HUES6 (cell line): Measurements from ENCODE around the gene LHB.
"Not testable (repeated sequence)": the region's sequence is repeated elsewhere in the genome, so short reads cannot be mapped to it uniquely, and the experiment has no call there.

ENCODE experiments used
- H3K27ac ChIP-seq: 2 replicates; pipeline ENCODE4 v1.7.0; 2013; ENCODE audit warnings: low read depth, mild to moderate bottlenecking, low read length, inconsistent platforms
- H3K27me3 ChIP-seq: 2 replicates; pipeline ENCODE4 v1.6.1; 2013; ENCODE audit warnings: low read length; ENCODE audit not compliant: control insufficient read depth, insufficient read depth
- H3K36me3 ChIP-seq: 2 replicates; pipeline ENCODE4 v1.6.1; 2013; ENCODE audit warnings: low read length; ENCODE audit not compliant: control insufficient read depth, insufficient read depth
- H3K4me1 ChIP-seq: 2 replicates; pipeline ENCODE4 v1.6.1; 2013; ENCODE audit warnings: low read length; ENCODE audit not compliant: control insufficient read depth, insufficient read depth
- H3K4me3 ChIP-seq: 2 replicates; pipeline ENCODE4 v1.5.1; 2013; ENCODE audit warnings: low read depth, low read length
- H3K9ac ChIP-seq: one replicate; pipeline ENCODE4 v1.6.1; 2013; ENCODE audit warnings: mild to moderate bottlenecking, low read length
- H3K9me3 ChIP-seq: 2 replicates; pipeline ENCODE4 v1.6.1; 2013; ENCODE audit warnings: low read depth, low read length; ENCODE audit not compliant: control insufficient read depth, insufficient read depth

The LHB gene

DNA sequence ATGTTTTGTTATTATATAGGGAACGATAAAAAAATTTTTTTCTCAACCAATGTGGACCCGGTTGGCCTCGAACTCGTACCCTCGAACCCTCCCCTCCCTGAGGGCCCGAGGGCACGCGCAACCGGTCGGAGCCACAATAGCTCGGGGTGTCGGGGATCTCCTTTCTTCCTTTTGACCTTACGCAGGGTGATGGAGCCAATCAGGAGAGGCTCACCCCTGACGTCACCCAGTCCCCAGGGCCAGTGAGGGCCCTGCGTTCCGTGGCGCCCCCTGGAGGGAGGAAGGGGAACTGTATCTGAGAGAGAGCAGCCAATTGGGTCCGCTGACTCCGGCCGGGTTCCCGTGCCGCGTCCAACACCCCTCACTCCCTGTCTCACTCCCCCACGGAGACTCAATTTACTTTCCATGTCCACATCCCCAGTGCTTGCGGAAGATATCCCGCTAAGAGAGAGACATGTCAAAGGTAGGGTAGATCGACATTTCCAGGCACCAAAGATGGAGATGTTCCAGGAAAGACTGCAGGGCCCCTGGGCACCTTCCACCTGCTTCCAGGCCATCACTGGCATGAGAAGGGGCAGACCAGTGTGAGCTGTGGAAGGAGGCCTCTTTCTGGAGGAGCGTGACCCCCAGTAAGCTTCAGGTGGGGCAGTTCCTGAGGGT lies 14.9 kb upstream of the LHB start, which contains the start of gene CGB2:
Gene CGB2, plus strand, starts transcription at position 249 of the 660 bp plus-strand sequence. Its CDS starts 206 bp downstream, at position 455.
- H3K4me3 ChIP-seq = peak within 1 kb of the TSS; percentile 37
- not testable (repeated sequence) for H3K9ac ChIP-seq

GRCh38 chr19:49030323-49030722 lies 13.4 kb upstream of the LHB start:
- not testable (repeated sequence) for H3K36me3 ChIP-seq, H3K27ac ChIP-seq, H3K4me3 ChIP-seq, H3K9ac ChIP-seq, H3K4me1 ChIP-seq, H3K27me3 ChIP-seq, H3K9me3 ChIP-seq

More for the DNA sequence above, 14.9 kb upstream of the LHB start, which contains the start of gene CGB2:
- H3K4me1 ChIP-seq, H3K9me3 ChIP-seq, H3K27ac ChIP-seq, H3K27me3 ChIP-seq, H3K36me3 ChIP-seq: not testable (repeated sequence)

GRCh38 chr19:49029749-49030148 lies 12.9 kb upstream of the LHB start:
- H3K4me3 ChIP-seq, H3K9me3 ChIP-seq, H3K27me3 ChIP-seq, H3K36me3 ChIP-seq, H3K9ac ChIP-seq, H3K4me1 ChIP-seq, H3K27ac ChIP-seq: not testable (repeated sequence)

DNA sequence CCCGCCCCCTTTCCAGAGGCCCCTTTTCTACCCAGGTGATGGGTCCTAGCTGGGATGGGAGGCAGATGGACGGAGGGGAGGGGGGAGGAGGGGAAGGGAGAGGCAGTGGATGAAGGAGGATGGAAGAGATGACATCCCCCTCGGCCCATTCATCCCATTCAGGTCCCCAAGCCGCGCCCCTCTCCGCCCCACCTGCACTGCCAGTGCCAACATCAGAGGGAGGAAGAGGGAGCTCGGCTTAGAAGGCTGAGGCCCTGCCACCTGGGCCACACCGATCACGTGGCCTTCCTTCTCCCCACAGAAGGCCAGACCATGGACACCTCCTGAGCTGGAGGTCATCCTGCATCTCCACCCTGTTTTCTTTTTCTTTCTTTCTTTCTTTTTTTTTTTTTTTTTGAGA lies 11.8 kb upstream of the LHB start:
- not testable (repeated sequence) for H3K27me3 ChIP-seq, H3K4me3 ChIP-seq, H3K9me3 ChIP-seq, H3K36me3 ChIP-seq, H3K4me1 ChIP-seq, H3K9ac ChIP-seq, H3K27ac ChIP-seq

- H3K4me3 ChIP-seq, H3K9me3 ChIP-seq, H3K9ac ChIP-seq, H3K36me3 ChIP-seq, H3K4me1 ChIP-seq, H3K27ac ChIP-seq: not testable (repeated sequence)
- H3K27me3 ChIP-seq = peaks cover 12% of the 10 kb centered on the region
Measured at GRCh38 chr19:49025599-49025998, 8.7 kb upstream of the LHB start.

- not testable (repeated sequence) for H3K27ac ChIP-seq, H3K36me3 ChIP-seq
- peaks cover 15% of the 10 kb centered on the region; the same call in 1 of the 2 replicates for H3K4me1 ChIP-seq
Measured at GRCh38 chr19:49025088-49025487, 8.2 kb upstream of the LHB start.

DNA sequence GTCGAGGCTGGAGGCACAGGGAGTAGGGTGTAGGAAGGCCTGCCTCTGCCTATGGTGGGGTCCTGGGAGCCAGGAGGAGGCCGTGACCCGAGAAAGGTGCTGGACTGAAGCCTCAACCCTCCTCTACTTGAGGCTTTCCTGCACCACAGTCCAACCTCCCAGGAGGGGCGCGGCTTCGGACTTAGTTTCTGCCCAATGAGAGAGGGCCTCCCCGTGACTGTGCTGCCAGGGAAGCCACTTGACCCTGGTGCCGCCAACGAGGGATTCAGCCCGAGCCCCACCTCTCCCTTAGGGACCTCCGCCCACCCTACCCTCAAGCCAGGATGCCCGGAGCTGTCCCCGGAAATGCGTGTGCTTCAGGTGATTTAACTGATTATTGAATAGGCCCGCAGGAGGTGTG lies 7.3 kb upstream of the LHB start, which contains the start of gene CGB3:
Gene CGB3, minus strand, starts transcription at position 101 of the 400 bp plus-strand sequence. CDS start 362 bp downstream, outside the sequence.
- not testable (repeated sequence) for H3K9ac ChIP-seq, H3K36me3 ChIP-seq, H3K4me3 ChIP-seq, H3K27ac ChIP-seq, H3K9me3 ChIP-seq
- H3K4me1 ChIP-seq = peaks cover 19% of the 10 kb centered on the region
- peaks cover 23% of the 10 kb centered on the region for H3K27me3 ChIP-seq

More at GRCh38 chr19:49025088-49025487, 8.2 kb upstream of the LHB start:
- not testable (repeated sequence) for H3K9ac ChIP-seq, H3K4me3 ChIP-seq, H3K9me3 ChIP-seq
- peaks cover 17% of the 10 kb centered on the region for H3K27me3 ChIP-seq

GRCh38 chr19:49022116-49022515 lies 5.2 kb upstream of the LHB start:
- H3K9ac ChIP-seq = no peak overlapping the region
- no peak overlapping the region for H3K27ac ChIP-seq
- peaks cover 37% of the 10 kb centered on the region for H3K27me3 ChIP-seq

DNA sequence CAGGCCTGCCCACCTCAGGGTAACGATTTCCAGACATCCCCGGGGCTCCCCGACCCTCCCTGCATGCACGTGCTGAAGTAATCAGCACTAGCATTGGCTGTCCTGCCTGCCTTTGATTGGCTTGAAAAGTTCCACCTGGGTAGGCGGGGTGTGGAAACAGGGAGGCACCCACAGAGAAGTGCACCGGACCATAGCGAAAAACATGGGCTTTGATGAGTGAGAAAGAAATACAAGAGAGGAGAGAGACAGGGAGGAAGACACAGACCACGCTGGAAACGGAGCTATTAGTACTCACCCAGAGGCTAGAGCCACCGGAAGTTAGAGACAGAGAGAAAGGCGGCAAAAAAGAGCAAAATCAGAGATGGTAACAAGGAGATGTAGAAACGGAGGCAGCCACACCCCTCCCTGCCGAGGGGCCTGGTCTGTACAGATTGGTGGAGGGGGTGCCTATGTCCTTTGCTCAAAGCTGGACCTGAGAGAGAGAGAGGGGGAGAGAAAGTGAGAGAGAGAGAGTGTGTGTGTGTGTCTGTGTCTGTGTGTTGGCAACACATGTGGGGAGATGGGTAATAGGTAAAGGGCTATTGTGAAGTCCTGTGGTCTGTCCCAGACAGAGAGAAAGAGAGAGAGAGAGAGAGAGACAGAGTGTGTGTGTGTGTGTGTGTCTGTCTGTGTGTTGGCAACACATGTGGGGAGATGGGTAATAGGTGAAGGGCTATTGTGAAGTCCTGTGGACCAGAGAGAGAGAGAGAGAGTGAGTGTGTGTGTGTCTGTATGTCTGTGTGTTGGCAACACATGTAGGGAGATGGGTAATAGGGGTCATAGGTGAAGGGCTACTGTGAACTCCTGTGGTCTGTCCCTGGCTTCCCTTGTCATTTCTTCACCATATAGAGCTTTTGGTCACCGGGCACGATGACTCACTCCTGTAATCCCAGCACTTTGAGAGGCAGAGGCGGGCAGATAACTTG lies 4.3 kb upstream of the LHB start:
- no peak overlapping the region for H3K4me3 ChIP-seq
- H3K4me1 ChIP-seq = peaks cover 30% of the 10 kb centered on the region
- H3K27me3 ChIP-seq = peaks cover 37% of the 10 kb centered on the region
- no peak overlapping the region for H3K9ac ChIP-seq
- no peaks in the 10 kb centered on the region for H3K9me3 ChIP-seq
- H3K27ac ChIP-seq = no peak overlapping the region
- H3K36me3 ChIP-seq = peaks cover 3% of the 10 kb centered on the region

More at GRCh38 chr19:49022116-49022515, 5.2 kb upstream of the LHB start:
- peaks cover 28% of the 10 kb centered on the region for H3K4me1 ChIP-seq
- no peak overlapping the region for H3K4me3 ChIP-seq
- H3K36me3 ChIP-seq = no peaks in the 10 kb centered on the region
- no peaks in the 10 kb centered on the region for H3K9me3 ChIP-seq

- peaks cover 12% of the 10 kb centered on the region for H3K36me3 ChIP-seq
- no peak overlapping the region for H3K9ac ChIP-seq
- H3K27ac ChIP-seq = no peak overlapping the region
- 0 out of 2 replicates have a peak overlapping the region, but pooled peaks have one; percentile 82 for H3K4me3 ChIP-seq
- peaks cover 30% of the 10 kb centered on the region for H3K4me1 ChIP-seq
- peaks cover 37% of the 10 kb centered on the region for H3K27me3 ChIP-seq
- no peaks in the 10 kb centered on the region for H3K9me3 ChIP-seq
Measured at GRCh38 chr19:49020342-49020741, 3.5 kb upstream of the LHB start.
